Activated CD8-positive, alpha-beta memory T cell treated with anti-CD3 and anti-CD28 coated beads for 36 hours (primary cell): Measurements from ENCODE around the gene NCEH1. TPM values are rescaled to one million over a fixed set of nuclear protein-coding genes. Genes with fewer than 3 reads are reported as not detected.

ENCODE experiments used
- CTCF ChIA-PET: fragments of 350-600 bp; sonication (Branson Sonifier 250); formaldehyde crosslinking; loops from one replicate; lab custom pipeline; 2021; ENCODE audit warnings: antibody characterized with exemption; lab: Charles Lee
- POLR2A ChIA-PET: fragments of 350-600 bp; sonication (Branson Sonifier 250); formaldehyde crosslinking; loops from one replicate; lab custom pipeline; 2021; ENCODE audit warnings: antibody characterized with exemption; lab: Charles Lee
- total RNA-seq, 2 experiments: library from RNA; stranded (reverse); gene quantifications; one replicate each; pipeline ENCODE4 v1.2.3, GENCODE V29; 2021

NCEH1 gene
- total RNA-seq, 2 experiments from 2014 or later = 10.5 to 11.2 TPM

DNA sequence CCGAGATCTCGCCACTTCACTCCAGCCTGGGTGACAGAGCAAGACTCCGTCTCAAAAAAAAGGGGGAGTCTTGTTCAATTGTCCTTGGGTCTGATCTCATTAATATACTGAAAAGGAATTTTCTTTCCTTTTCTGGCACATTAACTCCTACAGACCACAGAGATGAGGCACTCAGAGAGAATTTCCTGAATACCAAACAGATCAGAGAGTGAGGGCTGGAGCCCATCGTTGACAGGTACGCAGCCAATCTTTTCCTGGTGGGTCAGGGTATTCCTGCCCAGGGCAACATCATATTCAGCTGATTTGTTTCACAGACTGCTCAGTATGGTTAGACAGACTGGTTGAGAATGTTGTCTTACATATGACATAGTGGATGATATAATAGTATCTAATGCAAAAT, 104.8 kb downstream of the NCEH1 start:
- POLR2A ChIA-PET = no interaction called here
- CTCF ChIA-PET = no interaction called here

DNA sequence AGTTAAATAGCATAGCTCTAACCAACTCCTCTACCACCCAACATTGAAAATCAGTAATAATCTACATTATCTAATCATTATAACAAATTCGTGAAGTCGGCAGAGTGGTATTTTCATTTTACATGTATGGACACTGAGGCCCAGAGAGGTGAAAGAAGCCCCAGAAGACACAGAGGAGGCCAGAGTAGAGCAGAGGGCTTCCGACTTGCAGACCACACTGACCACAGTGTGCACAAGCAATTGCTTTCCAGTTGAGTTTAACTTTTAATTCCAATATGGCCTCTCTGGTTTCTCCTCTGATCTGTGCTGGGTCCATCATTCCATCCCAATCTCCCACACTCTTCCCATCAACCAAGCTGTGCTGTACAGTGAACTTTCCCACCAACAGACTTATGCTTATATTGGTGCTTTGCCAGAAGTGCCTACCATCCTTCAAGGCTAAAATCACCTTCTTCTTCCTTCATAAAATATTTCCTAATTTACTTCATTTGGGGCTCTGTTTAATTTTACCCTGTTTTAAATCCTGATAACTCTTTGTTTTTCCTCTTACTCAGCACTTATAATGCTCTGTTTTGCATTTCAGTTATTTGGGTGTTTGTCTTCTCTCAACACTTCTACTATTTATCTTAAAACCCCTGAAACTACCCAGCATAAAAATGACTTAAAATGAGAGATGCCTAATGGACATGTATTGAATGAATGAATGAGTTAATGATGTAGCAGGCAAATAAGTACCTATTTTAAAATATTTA, 105.8 kb downstream of the NCEH1 start:
- POLR2A ChIA-PET = no interaction called here
- CTCF ChIA-PET = no interaction called here

DNA sequence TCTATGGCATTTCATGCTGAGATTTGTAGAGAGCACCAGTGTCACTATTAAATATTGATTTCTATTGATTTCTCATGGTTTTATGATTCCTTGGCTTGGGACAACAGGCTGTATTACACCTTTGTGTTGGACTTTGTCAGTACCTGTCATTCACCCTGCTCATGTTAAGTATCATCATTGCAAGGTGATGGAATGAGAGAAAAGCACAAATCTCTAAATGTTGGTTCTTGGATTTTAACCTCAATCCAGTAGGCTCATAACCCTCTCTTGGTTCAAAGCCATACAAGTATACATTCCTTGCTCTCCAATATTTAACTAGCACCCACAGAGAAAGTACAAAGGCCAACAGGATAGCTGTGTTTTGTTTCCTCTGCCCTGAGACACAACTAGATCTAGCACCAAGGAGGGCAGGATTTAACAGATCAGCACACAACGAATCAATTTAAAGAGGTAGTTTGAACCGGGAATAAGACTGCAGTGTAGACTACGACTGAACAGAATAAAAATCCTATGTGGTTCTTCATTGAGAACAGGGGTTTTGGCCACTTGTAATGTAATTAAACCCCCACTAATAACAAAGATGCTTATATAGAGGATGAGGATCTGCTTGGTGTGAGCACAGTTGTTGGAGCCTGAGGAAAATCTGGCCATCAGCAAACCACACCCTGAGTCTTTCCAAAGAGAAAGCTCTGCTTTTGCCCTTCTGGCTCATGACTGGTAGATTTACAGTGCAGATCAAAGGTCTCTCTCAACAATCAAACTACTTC, 109.6 kb downstream of the NCEH1 start:
- POLR2A ChIA-PET = no interaction called here

DNA sequence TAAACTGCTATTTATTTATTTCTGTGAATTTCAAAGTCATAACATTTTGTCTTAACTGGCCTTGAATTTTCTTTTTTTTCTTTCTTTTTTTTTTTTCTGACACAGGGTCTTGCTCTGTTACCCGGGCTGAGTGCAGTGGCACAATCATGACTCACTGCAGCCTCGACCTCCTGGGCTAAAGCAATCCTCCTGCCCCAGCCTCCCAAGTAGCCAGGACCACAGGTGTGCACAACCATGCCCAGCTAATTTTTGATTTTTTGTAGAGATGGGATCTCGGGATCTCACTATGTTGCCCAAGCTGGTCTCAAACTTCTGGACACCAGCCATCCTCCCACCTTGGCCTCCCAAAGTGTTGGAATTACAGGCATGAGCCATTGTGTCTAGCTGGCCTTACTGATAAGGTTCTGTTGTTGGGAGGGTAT, 110.2 kb downstream of the NCEH1 start:
- CTCF ChIA-PET = no interaction called here
- POLR2A ChIA-PET = no interaction called here

More for the DNA sequence above, 109.6 kb downstream of the NCEH1 start:
- CTCF ChIA-PET = no interaction called here

DNA sequence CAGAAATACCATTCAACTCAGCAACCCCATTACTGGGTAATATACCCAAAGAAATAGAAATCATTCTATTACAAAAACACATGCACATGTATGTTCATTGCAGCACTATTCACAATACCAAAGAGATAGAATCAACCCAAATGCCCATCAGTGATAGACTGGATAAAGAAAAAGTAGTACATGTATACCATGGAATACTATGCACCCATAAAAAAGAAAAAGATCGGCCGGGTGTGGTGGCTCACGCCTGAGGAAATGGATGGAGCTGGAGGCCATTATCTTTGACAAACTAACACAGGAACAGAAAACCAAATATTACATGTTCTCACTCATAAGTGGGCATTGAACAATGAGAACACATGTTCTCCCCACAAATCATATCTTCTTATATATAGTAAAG, 112.0 kb downstream of the NCEH1 start:
- CTCF ChIA-PET = no interaction called here

DNA sequence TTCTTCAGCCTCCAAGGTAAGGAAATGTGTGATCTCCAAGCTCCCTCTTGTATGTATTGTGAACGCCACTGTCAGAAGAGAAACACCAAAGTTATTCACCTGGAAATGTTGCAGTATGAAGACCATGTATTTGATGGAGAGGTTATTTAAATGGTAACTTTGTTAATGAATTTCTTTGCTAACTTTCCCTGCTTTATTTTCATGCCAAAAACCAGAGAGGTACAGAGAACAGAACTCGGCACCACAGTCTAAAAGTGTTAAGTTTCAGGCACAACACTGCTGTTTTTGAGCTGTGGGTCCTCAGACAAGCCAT, 114.5 kb downstream of the NCEH1 start:
- POLR2A ChIA-PET = interaction anchor here (1.7 kb wide), 1 partner anchor 34 kb away, joined by 5 read pairs; no protein-coding TSS in a partner anchor
- CTCF ChIA-PET = interaction anchor here (0.7 to 2.6 kb wide), 16 partner anchors 11 to 264 kb away, joined by 3 to 23 read pairs (median 4); no protein-coding TSS in a partner anchor

More for the DNA sequence above, 112.0 kb downstream of the NCEH1 start:
- POLR2A ChIA-PET = no interaction called here

DNA sequence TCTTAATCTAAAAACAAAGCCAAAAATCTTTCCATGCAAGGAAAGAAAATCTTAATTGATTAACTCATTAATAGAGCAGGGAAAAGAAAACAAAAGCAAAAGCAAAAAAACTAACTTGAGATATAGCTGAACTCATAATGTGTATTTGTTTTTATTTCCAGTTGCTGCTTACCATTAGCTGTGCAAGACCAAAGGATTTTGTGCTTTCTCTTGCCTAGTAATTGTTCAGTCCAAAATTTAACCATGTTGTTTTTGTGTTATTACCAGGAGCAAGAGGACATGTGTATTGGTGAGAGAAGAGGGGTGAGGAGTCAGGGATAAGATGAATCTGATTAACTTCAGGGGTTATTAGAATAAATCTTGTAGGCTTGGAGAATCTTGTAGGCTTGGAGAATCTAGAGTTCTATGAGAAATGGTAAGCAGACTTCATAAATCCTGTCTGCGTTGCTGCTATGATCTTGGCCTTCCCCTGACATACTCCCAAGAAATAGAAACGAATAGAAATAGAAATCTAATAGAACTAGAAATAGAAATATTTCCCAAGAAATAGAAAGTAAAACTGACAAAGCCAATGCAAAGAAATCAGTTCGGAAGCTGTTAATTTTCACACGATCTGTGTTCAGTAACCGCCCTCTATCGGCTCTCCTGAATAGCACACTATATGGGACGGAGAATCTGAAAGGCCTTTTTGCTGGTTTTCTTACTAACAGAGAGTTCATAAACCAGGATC, 115.0 kb downstream of the NCEH1 start:
- POLR2A ChIA-PET = interaction anchor here (1.7 kb wide), 1 partner anchor 33 kb away, joined by 5 read pairs; no protein-coding TSS in a partner anchor
- CTCF ChIA-PET = interaction anchor here (0.7 to 2.6 kb wide), 25 partner anchors 11 to 264 kb away, joined by 3 to 23 read pairs (median 4); no protein-coding TSS in a partner anchor

DNA sequence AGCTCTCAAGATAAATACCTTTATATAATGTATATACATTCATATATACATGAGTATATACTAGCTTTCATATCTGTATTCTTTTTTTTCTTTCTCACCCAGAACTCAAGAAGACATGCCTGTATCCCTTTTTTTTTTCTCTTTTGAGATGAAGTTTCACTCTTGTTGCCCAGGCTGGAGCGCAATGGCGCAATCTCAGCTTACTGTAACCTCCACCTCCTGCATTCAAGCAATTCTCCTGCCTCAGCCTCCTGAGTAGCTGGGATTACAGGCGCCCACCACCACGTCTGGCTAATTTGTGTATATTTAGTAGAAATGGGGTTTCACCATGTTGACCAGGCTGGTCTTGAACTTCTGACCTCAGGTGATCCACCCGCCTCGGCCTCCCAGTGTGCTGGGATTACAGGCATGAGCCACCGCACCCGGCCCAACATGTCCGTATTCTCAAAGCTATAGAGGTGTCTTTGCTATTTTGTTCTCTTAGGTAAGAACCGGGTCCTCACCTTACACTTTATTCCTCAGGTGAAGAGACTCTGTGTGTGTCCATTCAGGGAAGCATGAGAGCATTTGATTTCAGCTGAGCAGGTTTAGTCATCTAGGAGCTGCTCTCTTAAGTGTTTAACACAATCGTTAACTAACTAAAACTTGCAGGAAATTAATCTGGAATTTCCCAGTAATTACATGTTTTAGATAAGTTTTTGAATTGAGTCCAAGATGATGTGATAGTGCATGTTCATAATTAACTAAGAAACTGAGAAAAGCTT, 115.8 kb downstream of the NCEH1 start:
- ChIA-PET POLR2A (interaction anchor here (1.5 to 1.7 kb wide), 2 partner anchors 33 to 78 kb away, joined by 3 to 5 read pairs; no protein-coding TSS in a partner anchor), CTCF (interaction anchor here (0.8 to 2.6 kb wide), 18 partner anchors 12 to 134 kb away, joined by 3 to 23 read pairs (median 4); no protein-coding TSS in a partner anchor)

DNA sequence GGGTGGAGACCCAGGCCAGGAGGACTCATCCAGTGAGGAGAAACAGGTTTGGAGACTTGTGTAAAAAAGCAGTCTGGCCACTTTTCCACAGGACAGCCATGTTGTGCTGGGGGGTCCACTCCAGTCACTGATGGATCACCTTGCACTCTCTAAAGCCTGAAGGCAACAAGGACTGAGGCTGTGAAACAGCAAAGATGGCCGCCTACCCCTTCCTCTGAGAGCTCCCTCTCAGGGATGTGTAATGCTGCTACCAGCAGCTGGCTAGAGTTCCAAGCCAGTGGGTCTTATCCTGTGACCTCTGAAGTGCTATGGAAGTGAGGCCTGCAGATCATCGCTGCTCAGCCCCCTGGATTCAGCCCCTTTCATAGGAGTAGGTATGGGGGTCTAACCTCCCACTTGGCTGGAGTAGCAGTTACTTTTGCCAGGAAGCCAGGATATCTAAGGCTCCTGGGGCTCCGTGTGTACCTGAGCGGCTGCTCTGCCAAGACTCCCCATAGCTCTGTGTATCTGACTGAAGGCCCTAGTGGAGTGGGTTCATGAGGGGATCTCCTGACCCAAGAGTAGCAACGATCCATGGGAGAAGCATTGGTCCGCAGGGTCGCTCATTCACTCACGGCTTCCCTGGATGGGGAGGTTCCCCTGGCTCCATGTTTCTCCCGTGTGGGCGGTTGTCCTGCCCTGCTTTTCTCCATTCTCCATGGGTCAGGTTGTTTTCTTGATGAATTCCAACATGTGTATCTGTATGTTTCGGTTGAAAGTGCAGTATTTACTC, 117.8 kb downstream of the NCEH1 start:
- CTCF ChIA-PET = interaction anchor here (0.6 to 1.8 kb wide), 5 partner anchors 27 to 132 kb away, joined by 3 to 5 read pairs (median 3); partner anchors contain the start of gene TNFSF10
- POLR2A ChIA-PET = interaction anchor here (0.7 kb wide), 1 partner anchor 12 kb away, joined by 3 read pairs; no protein-coding TSS in a partner anchor

DNA sequence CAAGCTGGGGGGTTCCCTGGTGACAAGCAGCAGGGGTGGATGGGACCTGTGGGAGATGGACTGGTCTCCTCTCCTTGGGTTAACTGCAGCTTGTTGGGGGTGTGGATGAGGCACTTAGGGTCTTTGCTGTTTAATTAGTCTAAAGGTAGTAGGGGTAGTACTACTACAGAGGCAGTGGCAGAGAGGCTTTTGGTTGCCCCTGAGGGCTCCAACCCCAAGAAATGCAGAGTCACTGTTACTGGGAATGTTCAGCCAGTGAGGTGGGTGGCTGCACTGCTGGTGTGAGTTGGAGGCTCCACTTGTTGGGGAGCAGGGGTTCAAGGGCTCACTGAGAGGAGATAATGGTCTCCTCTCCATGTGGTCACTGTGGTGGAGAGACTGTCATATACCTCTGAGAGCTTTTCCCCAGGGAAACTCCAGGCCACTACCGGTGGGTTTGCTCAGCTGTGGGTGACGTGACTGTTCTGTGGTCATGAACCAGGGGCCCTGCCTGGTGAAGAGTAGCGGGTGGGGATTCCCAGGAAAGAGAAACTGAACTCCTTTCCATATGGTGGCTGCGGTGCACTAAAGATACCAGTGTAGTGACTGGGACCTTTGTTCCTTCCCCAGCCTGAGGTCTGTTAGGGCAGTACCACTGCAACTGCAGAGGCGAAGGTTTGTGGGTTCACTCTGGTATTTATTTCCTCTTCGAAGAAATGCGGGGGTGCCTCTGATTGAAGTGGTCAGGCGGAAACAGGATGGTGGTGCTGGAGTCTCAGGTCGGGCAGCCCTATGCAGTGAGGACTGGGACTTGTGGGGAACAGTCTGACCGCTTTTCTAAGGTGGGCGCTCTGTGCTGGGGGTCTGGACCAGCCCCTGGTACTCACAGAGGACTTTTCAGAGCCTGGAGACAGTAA, 118.7 kb downstream of the NCEH1 start:
- POLR2A ChIA-PET = interaction anchor here (1.2 kb wide), 2 partner anchors 70 to 80 kb away, joined by 3 read pairs; no protein-coding TSS in a partner anchor
- CTCF ChIA-PET = interaction anchor here (0.6 to 1.8 kb wide), 3 partner anchors 69 to 115 kb away, joined by 3 to 5 read pairs (median 3); partner anchors contain the start of gene TNFSF10

DNA sequence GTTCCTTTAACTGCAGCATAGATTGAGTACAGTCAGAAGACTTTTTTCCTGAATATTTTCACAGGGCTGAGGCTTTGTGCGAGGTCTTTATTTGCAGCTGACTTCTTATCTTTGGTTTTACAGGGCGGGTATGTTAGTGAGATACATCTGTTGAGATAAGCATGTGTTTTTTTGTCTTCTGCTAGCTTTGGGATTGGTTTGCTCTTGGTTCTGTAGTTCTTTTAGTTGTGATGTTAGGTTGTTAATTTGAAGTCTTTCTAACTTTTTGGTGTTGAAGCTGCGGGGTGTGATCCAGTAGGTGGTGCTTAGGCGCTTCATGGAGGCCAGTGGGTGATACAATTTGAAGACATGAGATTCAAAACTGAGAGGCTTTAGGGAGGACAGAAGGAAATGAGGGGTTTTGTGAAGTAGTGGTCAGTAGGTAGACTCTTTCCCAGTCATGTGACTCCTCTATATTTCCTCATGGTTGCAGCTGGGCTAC, 119.7 kb downstream of the NCEH1 start:
- POLR2A ChIA-PET = interaction anchor here (1.2 kb wide), 2 partner anchors 69 to 79 kb away, joined by 3 read pairs; no protein-coding TSS in a partner anchor

DNA sequence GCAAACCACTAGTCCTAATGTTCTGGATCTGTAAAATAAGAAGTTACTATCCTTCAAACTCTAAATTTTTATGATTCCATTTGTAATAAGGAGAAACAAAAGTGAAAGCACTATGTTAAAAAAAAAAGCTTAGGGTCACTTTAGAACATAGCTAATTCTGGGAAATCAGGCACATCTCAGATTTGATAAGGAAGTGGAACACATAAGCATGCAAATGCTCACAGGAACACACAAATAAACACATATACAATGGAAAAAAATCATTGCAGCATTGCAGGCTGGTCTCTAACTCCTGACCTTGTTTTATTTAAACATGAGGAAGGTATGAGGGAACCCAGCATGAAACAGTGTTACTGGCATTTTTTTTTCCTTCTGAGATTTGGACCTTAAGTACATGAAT, 124.4 kb downstream of the NCEH1 start:
- POLR2A ChIA-PET = no interaction called here
- CTCF ChIA-PET = no interaction called here

More for the DNA sequence above, 119.7 kb downstream of the NCEH1 start:
- CTCF ChIA-PET = no interaction called here

DNA sequence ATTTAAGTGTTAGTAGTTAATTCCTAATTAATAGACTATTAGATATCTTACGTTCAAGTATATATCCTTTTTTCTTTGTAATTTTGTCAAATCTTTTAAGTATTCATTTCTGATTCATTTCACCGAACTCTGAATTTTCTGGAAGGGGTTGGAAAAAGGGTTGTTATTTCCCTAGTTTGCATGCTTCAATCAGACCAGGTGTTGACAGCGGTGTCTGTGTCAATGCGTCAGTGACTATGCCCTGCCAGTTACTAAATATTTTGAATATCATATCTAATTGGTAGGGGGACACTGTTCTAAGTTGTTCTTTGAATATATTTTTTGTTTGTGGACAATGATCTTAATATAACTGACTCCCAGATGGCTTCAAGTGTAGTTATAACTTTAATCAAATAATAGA, 124.9 kb downstream of the NCEH1 start:
- CTCF ChIA-PET = no interaction called here
- POLR2A ChIA-PET = no interaction called here

DNA sequence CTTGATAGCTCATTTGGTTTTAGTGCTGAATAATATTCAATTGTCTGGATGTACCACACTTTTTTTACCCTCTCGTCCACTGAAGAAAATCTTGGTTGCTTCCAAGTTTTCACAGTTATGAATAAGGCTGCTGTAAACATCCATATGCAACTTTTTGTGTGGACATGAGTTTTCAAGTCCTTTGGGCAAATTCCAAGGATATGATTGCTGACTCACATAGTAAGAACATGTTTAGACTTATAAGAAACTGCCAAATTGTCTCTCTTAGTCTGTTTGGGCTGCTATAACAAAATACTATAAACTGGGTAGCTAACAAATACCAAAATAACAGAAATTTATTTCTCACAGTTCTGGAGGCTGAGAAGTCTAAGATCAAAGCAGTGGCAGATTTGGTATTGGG, 128.2 kb downstream of the NCEH1 start:
- CTCF ChIA-PET = interaction anchor here (1.9 kb wide), 1 partner anchor 13 kb away, joined by 9 read pairs; no protein-coding TSS in a partner anchor
- POLR2A ChIA-PET = no interaction called here

DNA sequence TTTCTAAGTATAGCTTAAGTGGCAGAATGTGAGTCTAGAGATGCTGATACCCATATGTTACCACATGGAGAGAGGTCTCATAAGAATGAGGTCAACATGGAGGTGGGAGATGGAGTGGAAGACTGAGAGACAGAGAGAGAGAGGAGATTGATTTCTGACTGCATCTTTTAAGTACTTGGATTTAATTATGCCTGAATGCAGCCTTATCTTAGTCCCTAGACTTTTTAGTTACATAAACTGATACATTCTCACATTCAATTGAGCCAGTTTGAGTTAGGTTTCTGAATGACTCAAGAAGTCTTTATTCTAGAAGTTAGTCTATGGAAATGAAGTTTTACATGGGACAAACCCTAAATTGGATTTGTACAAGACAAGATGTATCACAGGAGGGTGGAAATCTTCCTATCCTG, 129.1 kb downstream of the NCEH1 start:
- CTCF ChIA-PET = interaction anchor here (1.0 kb wide), 1 partner anchor 19 kb away, joined by 4 read pairs; no protein-coding TSS in a partner anchor
- POLR2A ChIA-PET = no interaction called here
